Sigmoid colon (tissue), 7 donors: Measurements from ENCODE around the gene TANGO6. TPM values are rescaled to one million over a fixed set of nuclear protein-coding genes. Genes with fewer than 3 reads are reported as not detected.

Source experiments
- DNase-seq: peaks from one replicate; pipeline ENCODE4 v3.0.0-alpha.2; 2019
- H3K27ac ChIP-seq, 4 donors: fragments of 200-600 bp; sonication (generic); one replicate each; pipeline ENCODE4 v1.5.1; 2016 to 2019; ENCODE audit warnings: mild to moderate bottlenecking in 1 of 4
- H3K27me3 ChIP-seq, 3 donors: fragments of 200-600 bp; sonication (generic); one replicate each; pipeline ENCODE4 v1.5.1; 2019; ENCODE audit warnings: mild to moderate bottlenecking in 1 of 3
- H3K36me3 ChIP-seq, 4 donors: fragments of 200-600 bp; sonication (generic); one replicate each; pipeline ENCODE4 v1.5.1; 2016 to 2019
- H3K4me1 ChIP-seq, 4 donors: fragments of 200-600 bp; sonication (generic); one replicate each; pipeline ENCODE4 v1.5.1; 2017 to 2019
- H3K4me3 ChIP-seq, 4 donors: fragments of 200-600 bp; sonication (generic); one replicate each; pipeline ENCODE4 v1.5.1; 2017 to 2019; ENCODE audit warnings: mild to moderate bottlenecking in 2 of 4, moderate library complexity in 1 of 4
- H3K9me3 ChIP-seq, 4 donors: fragments of 200-600 bp in 3 of 4; sonication (generic) in 3 of 4; one replicate each; pipeline versions ENCODE4 v1.5.1 to v1.6.1; 2013 to 2019
- EP300 ChIP-seq, 4 donors: sonication (generic); formaldehyde crosslinking; IDR thresholded peaks; one replicate each; pipeline ENCODE4 v1.6.1; 2017; ENCODE audit warnings: antibody characterized with exemption in 4 of 4
- POLR2A ChIP-seq, 2 donors: fragments of 450-650 bp; IDR thresholded peaks; one replicate each; pipeline ENCODE4 v1.6.1; 2016; ENCODE audit warnings: antibody characterized with exemption in 2 of 2, mild to moderate bottlenecking in 2 of 2, moderate library complexity in 2 of 2
- POLR2AphosphoS5 ChIP-seq, 4 donors: sonication (generic); formaldehyde crosslinking; IDR thresholded peaks; one replicate each; pipeline ENCODE4 v1.6.1; 2017; ENCODE audit warnings: antibody characterized with exemption in 4 of 4
- WGBS, 2 donors: extraction: QIAGEN DNeasy Blood & Tissue Kit; methylation state at CpG; one replicate each; pipeline ENCODE4 v1.1.7; 2013; 5-methylcytosine and 5-hydroxymethylcytosine counted together
- intact Hi-C: fragments of 100-400 bp; cut with DNase I; formaldehyde crosslinking; loops from one replicate; pipeline ENCODE4 v1.15.1; 2023
- polyA plus RNA-seq, 3 donors: library from polyadenylated mRNA; stranded (reverse); fragments of 200-250 nt; gene quantifications; one replicate each; pipeline ENCODE4 v1.2.3, GENCODE V29; 2013
- total RNA-seq, 4 donors: library from RNA; depleted of rRNA; stranded (reverse); fragments of >200 nt; gene quantifications; one replicate each; pipeline ENCODE4 v1.1.0, GENCODE V29; 2016
- TF ChIP-seq, protein P1 (sequence below), 4 experiments: fragments of 450-650 bp in 3 of 4; fragments of 200-600 bp in 1 of 4; IDR thresholded peaks; one replicate each; pipeline ENCODE4 v1.5.1; 2016 to 2019; ENCODE audit warnings: antibody characterized with exemption in 4 of 4, mild to moderate bottlenecking in 3 of 4, moderate library complexity in 2 of 4
- donor health status: healthy with polysubstance abuse.
- donor health status: Bipolar disorder and iron deficiency.
- donor health status: healthy.

Gene TANGO6
- total and polyA plus RNA-seq, 7 donors = 0.92 to 23.5 (median 16.0) TPM

DNA sequence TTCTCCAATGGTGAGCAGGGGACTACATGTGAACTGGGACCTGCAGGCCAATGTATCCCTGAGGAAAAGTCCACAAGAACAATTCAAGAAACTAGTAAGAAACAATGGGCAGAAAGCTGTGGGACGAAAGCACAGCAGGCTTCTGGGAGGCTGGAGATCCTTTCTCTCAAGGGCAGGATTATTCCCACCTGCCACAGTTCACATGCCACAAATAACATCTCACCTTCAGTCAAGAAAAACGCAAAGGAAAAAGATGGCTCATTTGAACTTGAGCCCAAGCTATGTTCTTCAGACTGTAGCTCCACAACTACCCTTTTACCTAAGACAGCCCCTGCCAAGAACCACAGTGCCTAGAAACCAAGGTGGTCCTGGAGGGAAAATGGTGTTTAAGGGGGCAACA is 275.1 kb downstream of the TANGO6 start:
- no peak for DNase-seq
- TF ChIP-seq, protein P1, sequence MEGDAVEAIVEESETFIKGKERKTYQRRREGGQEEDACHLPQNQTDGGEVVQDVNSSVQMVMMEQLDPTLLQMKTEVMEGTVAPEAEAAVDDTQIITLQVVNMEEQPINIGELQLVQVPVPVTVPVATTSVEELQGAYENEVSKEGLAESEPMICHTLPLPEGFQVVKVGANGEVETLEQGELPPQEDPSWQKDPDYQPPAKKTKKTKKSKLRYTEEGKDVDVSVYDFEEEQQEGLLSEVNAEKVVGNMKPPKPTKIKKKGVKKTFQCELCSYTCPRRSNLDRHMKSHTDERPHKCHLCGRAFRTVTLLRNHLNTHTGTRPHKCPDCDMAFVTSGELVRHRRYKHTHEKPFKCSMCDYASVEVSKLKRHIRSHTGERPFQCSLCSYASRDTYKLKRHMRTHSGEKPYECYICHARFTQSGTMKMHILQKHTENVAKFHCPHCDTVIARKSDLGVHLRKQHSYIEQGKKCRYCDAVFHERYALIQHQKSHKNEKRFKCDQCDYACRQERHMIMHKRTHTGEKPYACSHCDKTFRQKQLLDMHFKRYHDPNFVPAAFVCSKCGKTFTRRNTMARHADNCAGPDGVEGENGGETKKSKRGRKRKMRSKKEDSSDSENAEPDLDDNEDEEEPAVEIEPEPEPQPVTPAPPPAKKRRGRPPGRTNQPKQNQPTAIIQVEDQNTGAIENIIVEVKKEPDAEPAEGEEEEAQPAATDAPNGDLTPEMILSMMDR (IDR thresholded peaks at IDR 0.05) = no peak
- TF ChIP-seq EP300 (IDR thresholded peaks at IDR 0.05) = no peak
- no peak for TF ChIP-seq POLR2A (IDR thresholded peaks at IDR 0.05)
- TF ChIP-seq POLR2AphosphoS5 (IDR thresholded peaks at IDR 0.05) = no peak
- WGBS, 2 donors = 96 to 98% methylated on average over 2 of the region's 2 CpGs
- Histone ChIP-seq H3K36me3 (peaks cover 13 to 67% (median 39%) of the 10 kb centered on the region in 4 donors), H3K4me1 (peaks cover 0 to 11% (median 5%) of the 10 kb centered on the region in 4 donors), H3K27ac (no peak overlapping the region), H3K4me3 (no peak overlapping the region), H3K9me3 (no peaks in the 10 kb centered on the region), H3K27me3 (no peaks in the 10 kb centered on the region)
- intact Hi-C loops = loop anchor here (10.0 kb wide), 1 partner anchor 414 kb away; no protein-coding TSS in a partner anchor

DNA sequence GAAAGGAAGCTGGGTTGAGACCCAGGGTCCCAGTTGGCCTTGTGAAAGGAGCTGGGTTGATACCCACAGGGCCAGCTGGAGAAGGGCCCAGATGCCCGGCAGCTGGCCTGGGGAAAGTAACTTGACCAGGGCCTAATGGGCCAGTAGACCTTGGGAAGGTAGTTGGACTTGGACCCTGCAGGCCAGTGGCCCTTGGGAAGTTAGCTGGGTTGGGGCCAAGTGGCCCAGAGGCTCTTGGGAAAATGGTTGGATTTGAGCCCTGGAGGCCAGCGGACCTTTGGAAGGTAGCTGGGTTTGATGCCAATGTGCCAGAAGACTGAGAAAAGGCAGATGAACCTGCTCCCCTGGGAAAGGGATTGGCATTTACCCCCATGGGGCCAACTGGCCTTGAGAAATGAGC is 275.7 kb downstream of the TANGO6 start:
- TF ChIP-seq EP300 (IDR thresholded peaks at IDR 0.05) = no peak
- TF ChIP-seq, protein P1 (IDR thresholded peaks at IDR 0.05) = no peak
- no peak for TF ChIP-seq POLR2A (IDR thresholded peaks at IDR 0.05)
- no peak for TF ChIP-seq POLR2AphosphoS5 (IDR thresholded peaks at IDR 0.05)
- 92 to 97% methylated on average over 2 of the region's 2 CpGs for WGBS, 2 donors
- no peak for DNase-seq
- intact Hi-C loops = loop anchor here (10.0 kb wide), 1 partner anchor 414 kb away; no protein-coding TSS in a partner anchor
- no peaks in the 10 kb centered on the region for H3K9me3 ChIP-seq
- H3K36me3 ChIP-seq = peaks cover 13 to 63% (median 38%) of the 10 kb centered on the region in 4 donors
- no peaks in the 10 kb centered on the region for H3K27me3 ChIP-seq
- no peak overlapping the region for H3K4me3 ChIP-seq
- peaks cover 0 to 11% (median 5%) of the 10 kb centered on the region in 4 donors for H3K4me1 ChIP-seq
- no peak overlapping the region for H3K27ac ChIP-seq

DNA sequence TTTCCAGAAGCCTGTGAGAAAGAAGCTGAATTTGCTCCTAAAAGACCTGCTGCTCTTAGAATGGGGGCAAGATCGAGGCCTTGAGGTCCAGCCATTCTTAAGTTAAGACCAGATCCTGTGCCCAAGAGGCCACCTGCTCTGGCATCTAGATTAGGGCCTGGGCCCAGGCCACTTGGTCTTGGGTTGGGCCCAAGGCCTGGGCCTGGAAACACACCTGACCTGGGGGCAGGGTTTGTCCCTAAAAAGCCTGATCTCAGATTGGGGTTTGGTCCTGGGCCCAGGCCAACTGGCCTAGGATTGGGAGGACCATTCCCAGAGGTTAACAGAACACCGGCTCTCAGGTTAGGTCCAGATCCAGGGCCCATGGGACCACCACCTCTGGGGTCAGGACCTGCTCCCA is 276.2 kb downstream of the TANGO6 start:
- intact Hi-C loops = loop anchor here (10.0 kb wide), 1 partner anchor 415 kb away; no protein-coding TSS in a partner anchor
- no peak for DNase-seq
- no peaks in the 10 kb centered on the region for H3K9me3 ChIP-seq
- TF ChIP-seq POLR2AphosphoS5 (IDR thresholded peaks at IDR 0.05) (no peak), POLR2A (IDR thresholded peaks at IDR 0.05) (no peak), EP300 (IDR thresholded peaks at IDR 0.05) (no peak)
- TF ChIP-seq, protein P1 (IDR thresholded peaks at IDR 0.05) = no peak
- 99% methylated on average over 2 of the region's 2 CpGs for WGBS, 2 donors
- H3K36me3 ChIP-seq = peaks cover 13 to 58% (median 34%) of the 10 kb centered on the region in 4 donors
- no peak overlapping the region for H3K27ac ChIP-seq
- peaks cover 0 to 11% (median 5%) of the 10 kb centered on the region in 4 donors for H3K4me1 ChIP-seq
- H3K4me3 ChIP-seq = no peak overlapping the region
- H3K27me3 ChIP-seq = no peaks in the 10 kb centered on the region

DNA sequence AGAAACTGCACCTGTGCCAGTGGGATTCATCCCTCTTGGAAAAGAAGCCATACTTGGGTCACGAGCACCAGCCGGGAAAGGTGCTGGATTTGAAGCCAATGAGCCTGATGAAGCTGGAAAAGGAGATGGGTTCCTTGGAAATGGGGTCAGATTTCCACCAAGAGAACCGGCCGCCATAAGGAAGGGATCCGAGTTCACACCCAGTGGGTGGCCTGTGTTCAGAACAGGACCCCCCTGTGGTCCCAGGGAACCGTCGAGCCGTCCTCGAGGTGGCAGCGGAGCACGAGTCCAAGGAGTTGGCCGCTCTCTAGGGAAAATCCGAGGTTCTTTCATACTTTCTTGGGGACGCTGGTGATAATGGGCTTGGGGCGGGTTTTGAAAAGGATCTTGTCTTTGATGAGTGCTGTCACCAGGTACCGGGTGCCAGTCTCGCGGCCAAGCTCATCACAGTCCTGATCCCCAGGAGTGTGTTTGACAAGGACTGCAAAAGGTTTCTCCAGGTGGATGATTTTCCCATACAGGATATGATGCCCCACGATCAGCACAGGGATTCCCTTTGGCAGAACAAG is 276.8 kb downstream of the TANGO6 start:
- no peak overlapping the region for H3K27ac ChIP-seq
- WGBS, 2 donors = 97 to 98% methylated on average over 19 of the region's 19 CpGs
- H3K9me3 ChIP-seq = no peaks in the 10 kb centered on the region
- no peak overlapping the region for H3K4me3 ChIP-seq
- H3K36me3 ChIP-seq = peaks cover 13 to 51% (median 31%) of the 10 kb centered on the region in 4 donors
- H3K27me3 ChIP-seq = no peaks in the 10 kb centered on the region
- peaks cover 0 to 11% (median 5%) of the 10 kb centered on the region in 4 donors for H3K4me1 ChIP-seq
- DNase-seq = no peak
- TF ChIP-seq POLR2A (IDR thresholded peaks at IDR 0.05) (no peak), POLR2AphosphoS5 (IDR thresholded peaks at IDR 0.05) (no peak), EP300 (IDR thresholded peaks at IDR 0.05) (no peak)
- TF ChIP-seq, protein P1 (IDR thresholded peaks at IDR 0.05) = no peak
- intact Hi-C loops = no loop called here
